Bladder microvascular endothelial cell (primary cell): ENCODE measurements around the gene CSNK2B. TPM values are rescaled to one million over a fixed set of nuclear protein-coding genes. Genes with fewer than 3 reads are reported as not detected.

Experiments
- total RNA-seq: library from RNA; depleted of rRNA; stranded (reverse); fragments of >200 nt; gene quantifications from 2 replicates; pipeline ENCODE4 v1.2.3, GENCODE V29; 2014

CSNK2B gene
- total RNA-seq = 77.5 and 79.2 TPM in 2 replicates

DNA sequence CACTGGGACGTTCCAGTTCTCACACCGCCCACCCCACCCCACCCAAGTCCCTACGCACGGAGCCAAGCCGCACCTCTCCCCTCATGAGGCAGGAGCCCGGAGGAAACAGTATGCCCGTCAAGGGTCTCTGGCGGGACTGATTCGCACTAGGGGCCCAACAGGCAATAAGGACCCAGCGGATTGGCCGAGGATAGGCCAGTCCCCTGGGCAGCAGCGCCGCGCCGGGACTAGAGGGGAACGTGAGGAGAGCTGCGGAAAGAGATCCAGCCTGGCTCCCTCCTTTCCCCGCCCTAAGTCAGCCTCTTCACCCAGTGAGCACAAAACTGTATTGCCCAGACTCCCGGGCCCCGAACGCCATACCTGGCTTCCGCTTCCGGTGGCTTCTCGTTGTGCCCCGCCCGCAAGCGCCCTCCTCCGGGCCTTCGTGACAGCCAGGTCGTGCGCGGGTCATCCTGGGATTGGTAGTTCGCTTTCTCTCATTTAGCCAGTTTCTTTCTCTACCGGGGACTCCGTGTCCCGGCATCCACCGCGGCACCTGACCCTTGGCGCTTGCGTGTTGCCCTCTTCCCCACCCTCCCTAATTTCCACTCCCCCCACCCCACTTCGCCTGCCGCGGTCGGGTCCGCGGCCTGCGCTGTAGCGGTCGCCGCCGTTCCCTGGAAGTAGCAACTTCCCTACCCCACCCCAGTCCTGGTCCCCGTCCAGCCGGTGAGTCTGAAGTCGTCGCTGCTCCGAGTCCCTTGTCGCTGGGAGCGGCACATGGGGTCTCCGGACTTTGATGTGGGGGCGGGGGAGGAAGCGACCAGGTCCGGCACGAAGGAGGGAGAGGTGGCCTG, at the start of gene CSNK2B:
Gene CSNK2B, plus strand, starts transcription at position 580 of the 836 bp plus-strand sequence. CDS start 752 bp downstream, outside the sequence.

DNA sequence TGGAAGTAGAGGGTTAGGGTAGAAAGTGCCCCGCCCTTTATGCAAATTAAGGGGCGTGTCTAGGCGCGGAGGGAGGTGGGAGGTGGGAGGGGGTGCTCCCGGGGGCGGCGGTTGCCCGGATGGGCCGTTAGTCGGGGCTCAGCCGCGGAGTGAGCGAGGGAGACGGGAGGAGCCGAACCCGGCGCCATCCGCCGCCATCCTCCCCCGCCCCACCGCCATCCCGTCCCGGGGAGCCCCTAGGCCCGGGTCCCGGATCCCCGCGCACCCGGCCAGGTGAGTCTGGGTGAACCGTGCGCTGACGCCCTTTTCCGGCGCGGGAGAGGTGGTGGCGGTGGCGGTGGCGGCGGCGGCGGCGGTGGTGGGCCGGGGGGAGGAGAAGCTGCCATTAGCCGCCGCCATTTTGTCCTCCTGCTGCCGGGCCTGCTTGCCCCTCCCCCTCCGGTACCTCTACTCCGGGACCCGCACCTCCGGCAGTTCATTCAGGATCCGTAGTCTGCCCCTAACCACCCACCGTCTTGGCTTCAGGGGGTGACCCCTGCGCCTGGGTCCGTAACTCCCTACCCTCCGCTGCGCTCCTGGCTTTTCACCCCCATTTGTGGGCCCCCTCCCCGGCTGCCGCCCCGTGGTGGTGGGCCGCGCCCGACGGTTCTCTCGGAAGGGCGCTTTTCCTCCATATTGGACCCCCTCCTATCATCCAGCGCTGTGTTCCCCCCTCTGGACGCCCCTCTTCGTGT, 45.1 kb upstream of the CSNK2B start, which contains the start of gene PRRC2A:
Gene PRRC2A, plus strand, starts transcription at position 130 of the 734 bp plus-strand sequence. CDS start 2,075 bp downstream, outside the sequence.

DNA sequence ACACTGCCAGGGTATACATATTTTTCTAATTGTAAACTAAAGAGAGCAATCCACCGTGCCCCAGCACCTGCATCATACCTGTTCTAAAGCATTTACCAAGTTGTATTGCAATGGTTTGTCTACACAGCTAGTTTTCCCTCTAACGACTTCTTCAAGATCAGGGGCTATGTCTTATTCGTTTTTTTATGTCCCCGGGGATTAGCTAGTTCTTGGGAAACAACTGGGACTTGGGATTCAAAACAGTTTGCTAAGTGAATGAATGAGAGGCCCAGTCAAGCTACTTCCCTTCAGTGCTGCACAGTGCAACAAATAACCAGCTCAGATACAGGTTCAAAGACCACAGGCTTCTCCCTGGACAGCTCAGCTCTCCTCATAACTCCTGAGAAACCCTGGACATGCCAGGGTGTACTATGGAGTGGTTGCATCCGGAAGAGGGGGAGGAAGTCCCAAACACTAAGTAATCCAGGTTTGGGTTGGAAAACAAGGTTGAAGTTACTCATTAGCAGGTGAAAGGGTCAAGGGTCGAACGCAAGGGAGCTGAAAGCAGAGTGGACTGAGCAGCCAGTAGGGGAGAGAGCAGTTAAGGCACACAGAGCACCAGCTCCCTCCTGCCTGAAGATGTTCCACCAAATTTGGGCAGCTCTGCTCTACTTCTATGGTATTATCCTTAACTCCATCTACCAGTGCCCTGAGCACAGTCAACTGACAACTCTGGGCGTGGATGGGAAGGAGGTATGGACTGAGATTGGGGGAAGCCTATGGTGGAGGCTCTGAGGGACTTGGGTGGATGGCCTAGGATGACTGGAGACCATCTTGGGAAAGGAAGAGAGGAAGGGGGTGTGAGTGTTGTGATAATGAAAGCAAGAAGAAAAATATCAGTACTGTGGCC, 10.3 kb upstream of the CSNK2B start, which contains the start of gene APOM:
Gene APOM, plus strand, starts transcription at position 546 of the 889 bp plus-strand sequence. Its CDS starts 73 bp downstream, at position 619.

DNA sequence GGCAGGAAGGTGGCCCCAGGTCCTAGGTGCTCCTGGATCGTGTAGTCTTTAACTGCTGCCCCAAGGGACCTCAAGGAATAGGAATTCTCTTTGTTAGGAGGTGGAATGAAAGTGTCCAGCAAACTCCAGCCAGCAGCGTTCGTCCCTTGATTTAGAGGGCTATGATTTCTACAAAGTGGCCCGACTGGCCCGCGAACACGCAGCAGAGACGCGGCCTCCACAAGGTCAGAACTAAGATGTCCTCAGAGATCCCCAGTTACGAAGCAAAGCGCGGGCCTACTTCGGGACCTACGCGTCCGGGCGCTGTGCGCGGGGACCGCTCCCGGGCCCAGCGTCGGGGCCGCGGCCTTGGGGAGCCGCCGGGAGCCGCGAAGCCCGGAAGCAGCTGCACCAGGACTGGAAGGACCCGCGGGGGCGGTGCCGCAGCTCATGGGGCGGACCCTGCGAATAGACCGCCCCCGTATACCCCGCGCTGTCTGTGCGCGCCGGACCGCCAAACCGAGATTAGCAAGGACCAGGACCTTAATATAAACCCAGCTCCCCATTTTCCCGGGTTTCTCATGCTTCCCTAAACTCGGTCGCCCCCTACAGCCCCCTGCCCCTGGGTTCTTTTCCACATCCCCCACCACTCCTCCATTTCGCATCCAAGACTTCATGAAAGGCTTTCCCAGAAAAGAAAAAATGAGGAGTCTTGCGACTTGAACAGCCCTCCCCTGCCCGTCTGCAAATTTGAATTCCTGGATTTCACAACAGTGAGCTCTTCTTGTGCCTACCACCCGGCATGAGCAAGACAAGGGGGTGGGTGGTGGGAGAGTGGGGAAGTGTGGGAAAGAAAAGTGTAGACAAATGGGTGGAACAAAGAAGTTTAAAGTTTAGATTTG, 5.3 kb upstream of the CSNK2B start, which contains the start of gene C6orf47:
Gene C6orf47, minus strand, starts transcription at position 398 of the 881 bp plus-strand sequence. CDS start 831 bp downstream, outside the sequence.

DNA sequence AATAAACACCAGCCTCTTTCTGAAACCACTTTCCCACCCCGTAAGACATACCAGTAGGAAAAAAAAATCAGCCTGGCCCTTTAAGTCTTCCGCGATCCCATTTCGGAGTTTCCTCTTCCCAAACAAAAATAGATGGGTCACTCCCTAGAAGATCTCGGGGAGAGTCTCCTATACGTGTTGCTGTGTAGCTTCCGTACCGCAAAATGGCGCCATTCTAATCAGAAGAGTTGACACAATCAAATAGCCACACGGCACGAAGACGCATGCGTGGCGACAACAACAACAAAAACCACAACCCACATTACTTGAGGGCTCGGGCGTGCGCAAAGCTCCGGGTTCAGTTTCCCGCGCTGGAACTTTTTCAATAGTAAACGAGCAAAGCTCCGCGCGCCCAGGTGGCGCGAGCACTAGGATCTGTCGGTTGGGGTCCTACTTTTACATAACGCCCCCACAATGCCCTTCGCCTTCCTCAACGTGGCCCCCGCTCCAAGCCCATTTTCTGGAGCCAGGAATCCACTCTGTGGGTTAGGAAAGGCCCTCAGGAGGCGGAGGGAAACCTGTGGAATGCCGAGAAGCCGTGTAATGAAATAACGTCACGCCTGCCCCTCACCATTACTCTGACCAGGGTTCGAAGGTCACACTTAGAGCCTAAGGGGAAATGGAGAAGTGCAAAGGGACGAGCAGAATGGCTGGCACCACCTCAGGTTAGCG, 935 bp upstream of the CSNK2B start, which contains the start of gene GPANK1:
Gene GPANK1, minus strand, starts transcription at position 208 of the 711 bp plus-strand sequence. CDS start 519 bp downstream, outside the sequence.

DNA sequence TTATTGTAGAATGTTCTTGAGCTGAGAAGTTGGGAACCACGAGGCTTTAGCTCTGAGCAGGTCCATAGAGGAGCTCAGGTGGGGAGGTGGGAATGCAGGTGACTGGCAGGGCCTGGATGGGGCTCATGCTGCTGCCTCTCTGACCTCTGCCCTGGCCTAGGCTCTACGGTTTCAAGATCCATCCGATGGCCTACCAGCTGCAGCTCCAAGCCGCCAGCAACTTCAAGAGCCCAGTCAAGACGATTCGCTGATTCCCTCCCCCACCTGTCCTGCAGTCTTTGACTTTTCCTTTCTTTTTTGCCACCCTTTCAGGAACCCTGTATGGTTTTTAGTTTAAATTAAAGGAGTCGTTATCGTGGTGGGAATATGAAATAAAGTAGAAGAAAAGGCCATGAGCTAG, 3.8 kb downstream of the CSNK2B start, which contains the start of gene LY6G5B:
Gene LY6G5B, plus strand, starts transcription at position 301 of the 400 bp plus-strand sequence. CDS start 975 bp downstream, outside the sequence.

DNA sequence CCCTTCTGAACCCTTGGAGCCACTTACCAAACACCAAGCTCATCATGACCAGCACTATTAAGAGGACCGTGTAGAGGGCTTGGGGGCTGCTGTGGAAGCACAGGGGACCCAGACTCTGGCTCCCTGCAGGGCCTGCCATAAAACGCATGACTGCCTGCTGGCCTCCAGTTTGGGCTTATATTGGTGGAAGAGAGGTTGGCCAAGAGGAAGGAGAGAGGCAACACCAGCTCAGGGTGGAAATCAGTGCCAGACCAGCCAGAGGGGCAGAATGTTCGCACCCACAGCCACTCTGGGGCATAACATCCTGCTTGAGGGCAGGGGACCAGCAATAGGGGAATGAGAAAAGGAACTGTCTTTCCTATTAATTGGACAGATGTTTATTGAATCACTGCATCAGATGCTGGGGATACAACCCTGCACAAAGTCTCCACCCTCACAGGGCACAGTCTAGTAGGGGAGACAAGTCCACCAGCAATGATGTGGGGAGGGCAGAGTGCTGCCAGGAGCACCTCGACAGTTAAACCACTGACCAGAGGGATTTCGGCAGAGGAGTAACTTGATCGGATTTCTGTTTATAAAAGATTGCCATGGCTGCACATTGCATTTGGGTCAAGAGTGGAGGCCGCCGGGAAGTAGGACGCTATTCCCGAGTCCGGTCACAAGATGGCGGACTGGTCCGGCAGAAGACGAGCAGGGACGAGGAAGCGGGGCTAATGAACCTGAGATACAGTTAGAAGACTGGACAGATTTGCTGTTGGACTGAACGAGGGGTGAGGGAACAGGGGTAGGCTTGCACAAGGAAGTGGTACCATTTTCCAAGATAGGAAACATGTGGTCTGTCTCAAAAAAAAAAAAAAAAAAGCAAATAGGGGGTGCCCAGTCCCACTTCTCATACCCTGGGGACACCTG, 14.6 kb downstream of the CSNK2B start, which contains the start of gene LY6G5C:
Gene LY6G5C, minus strand, starts transcription at position 842 of the 909 bp plus-strand sequence. Its CDS starts 694 bp downstream, at position 148.

DNA sequence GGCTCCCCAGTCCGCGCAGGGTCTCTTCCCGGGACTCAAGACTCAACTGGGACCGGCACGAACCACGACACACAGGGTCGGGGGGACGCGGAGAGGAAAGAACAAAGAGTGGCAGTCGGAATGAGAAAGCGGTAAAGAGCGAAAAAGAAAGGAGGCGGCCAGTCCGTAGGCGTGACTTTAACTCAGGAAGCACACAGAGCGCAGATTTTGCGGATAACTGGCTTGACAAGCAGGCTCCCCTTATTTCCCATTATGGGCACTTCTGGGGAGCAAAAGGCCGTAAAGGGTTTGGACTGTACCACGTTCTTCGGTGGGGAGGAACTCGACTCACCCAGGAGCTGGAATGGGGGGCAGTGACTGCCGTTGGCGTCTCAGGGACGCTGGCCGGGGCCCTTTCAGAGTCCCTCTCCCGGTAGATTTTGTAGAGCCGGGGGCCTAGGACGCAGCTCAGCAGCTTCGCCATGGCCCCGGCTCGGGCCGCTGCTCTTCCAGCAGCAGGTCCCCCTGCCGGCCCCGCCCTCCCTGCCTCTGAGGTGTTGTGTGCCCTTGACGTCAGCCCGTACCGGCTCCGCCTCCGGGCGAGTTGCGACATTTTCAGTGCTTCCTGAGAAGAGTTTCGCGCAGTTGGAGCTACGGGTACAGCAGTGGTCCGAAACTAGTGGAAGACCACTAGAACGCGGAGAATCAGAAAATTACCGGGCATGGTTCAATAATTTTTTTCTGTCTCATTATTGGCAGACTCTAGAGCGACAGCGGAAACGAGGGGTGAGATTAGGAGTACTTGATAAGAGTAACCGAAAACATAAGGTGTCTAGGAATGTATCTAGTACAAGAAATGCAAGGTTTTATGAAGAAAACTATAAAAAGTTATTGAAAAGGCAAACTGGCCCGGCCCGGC, 37.2 kb downstream of the CSNK2B start, which contains the start of gene ABHD16A:
Gene ABHD16A, minus strand, starts transcription at position 506 of the 898 bp plus-strand sequence. Its CDS starts 43 bp downstream, at position 463.

DNA sequence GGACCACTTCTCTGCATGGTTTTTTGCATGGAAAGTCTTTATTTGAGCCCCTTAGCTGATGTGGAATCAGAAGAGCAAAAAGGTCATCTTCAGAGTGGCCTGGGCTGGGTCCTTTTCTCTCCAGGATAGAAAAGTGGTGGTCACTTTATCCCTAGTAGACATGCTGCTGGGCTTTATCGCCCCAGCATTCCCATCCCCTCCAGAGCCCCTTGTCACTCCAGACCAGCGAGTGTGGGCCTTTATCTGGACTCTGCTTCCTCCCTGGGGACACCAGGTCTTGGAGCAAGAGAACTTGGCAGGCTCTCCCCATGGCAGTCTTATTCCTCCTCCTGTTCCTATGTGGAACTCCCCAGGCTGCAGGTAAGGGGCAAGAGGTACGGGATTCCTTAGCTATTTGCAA, 40.7 kb downstream of the CSNK2B start, which contains the start of gene LY6G6F:
Gene LY6G6F, plus strand, starts transcription at position 268 of the 400 bp plus-strand sequence. Its CDS starts 41 bp downstream, at position 309.

DNA sequence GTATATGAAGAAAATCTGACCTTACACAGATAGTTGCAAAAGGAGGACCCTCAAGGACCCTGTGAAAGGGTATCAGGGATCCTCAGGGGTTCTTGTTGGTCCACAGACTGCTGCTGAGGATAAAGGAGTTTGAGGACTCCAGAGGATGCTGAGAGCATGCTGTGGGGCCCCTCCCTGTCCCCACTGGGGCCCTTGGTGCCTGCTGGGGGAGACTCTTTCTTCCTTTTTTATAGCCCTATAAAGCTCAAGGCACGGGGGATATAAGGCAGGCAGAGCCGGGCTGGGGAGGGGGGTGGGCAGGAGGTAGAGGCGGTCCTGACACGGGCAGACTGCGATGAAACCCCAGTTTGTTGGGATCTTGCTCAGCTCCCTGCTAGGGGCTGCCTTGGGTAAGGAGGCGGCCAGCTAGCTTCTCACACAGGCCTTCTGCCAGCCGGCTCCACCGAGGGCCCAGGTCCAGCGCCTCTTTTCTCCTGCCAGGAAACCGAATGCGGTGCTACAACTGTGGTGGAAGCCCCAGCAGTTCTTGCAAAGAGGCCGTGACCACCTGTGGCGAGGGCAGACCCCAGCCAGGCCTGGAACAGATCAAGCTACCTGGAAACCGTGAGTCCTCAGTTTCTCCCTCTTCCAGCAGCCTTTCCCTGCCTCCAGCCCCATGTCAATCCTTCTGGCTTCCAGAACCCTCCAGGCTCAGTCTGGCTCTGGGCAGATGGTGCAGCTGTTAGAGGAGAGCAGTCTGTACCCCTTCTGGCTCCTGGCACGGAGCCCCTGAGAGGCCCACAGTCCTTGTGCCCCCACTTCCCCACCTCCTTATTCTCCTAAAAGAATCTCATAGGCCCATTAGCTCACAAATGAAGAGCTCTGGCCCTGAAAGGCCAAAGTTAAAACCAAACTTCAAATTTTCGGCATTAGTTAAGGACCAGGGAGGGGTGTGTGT, 49.4 kb downstream of the CSNK2B start, which contains the start of gene LY6G6D:
Gene LY6G6D, plus strand, starts transcription at position 327 of the 937 bp plus-strand sequence. Its CDS starts 8 bp downstream, at position 335.

Other genes with a start within 250 kb of the CSNK2B start
- 13.6 and 25.9 TPM in 2 replicates for gene MICB, start 167.9 kb upstream of the CSNK2B start, total RNA-seq
- not detected in 2 replicates for gene MCCD1, start 137.1 kb upstream of the CSNK2B start, total RNA-seq
- 309 and 373 TPM in 2 replicates for gene DDX39B, start 124.1 kb upstream of the CSNK2B start, total RNA-seq
- gene ATP6V1G2, start 119.5 kb upstream of the CSNK2B start, total RNA-seq = 0.49 and 0.94 TPM in 2 replicates
- gene NFKBIL1, start 118.5 kb upstream of the CSNK2B start, total RNA-seq = 18.3 and 27.2 TPM in 2 replicates
- gene LTA, start 93.8 kb upstream of the CSNK2B start, total RNA-seq = not detected in 2 replicates
- 0.13 TPM in 1 of 2 replicates, not detected in the other for gene TNF, start 90.5 kb upstream of the CSNK2B start, total RNA-seq
- 4.9 and 39.7 TPM in 2 replicates for gene LTB, start 83.7 kb upstream of the CSNK2B start, total RNA-seq
- 0.32 and 0.57 TPM in 2 replicates for gene LST1, start 79.8 kb upstream of the CSNK2B start, total RNA-seq
- not detected in 2 replicates for gene NCR3, start 73.1 kb upstream of the CSNK2B start, total RNA-seq
- not detected in 2 replicates for gene AIF1, start 50.8 kb upstream of the CSNK2B start, total RNA-seq
- 21.0 and 56.6 TPM in 2 replicates for gene PRRC2A, start 45.4 kb upstream of the CSNK2B start, total RNA-seq
- 83.2 and 204 TPM in 2 replicates for gene BAG6, start 13.4 kb upstream of the CSNK2B start, total RNA-seq
- 0.16 and 0.25 TPM in 2 replicates for gene APOM, start 10.2 kb upstream of the CSNK2B start, total RNA-seq
- 18.5 and 21.6 TPM in 2 replicates for gene C6orf47, start 5.3 kb upstream of the CSNK2B start, total RNA-seq
- gene GPANK1, start 1.1 kb upstream of the CSNK2B start, total RNA-seq = 11.8 and 12.3 TPM in 2 replicates
- gene LY6G5B, start 3.9 kb downstream of the CSNK2B start, total RNA-seq = 1.1 and 5.3 TPM in 2 replicates
- gene LY6G5C, start 15.0 kb downstream of the CSNK2B start, total RNA-seq = 1.8 and 2.1 TPM in 2 replicates
- gene ABHD16A, start 37.2 kb downstream of the CSNK2B start, total RNA-seq = 48.6 and 84.4 TPM in 2 replicates
- gene LY6G6F, start 40.8 kb downstream of the CSNK2B start, total RNA-seq = not detected in 2 replicates
- gene LY6G6D, start 49.3 kb downstream of the CSNK2B start, total RNA-seq = not detected in 2 replicates
- gene LY6G6C, start 55.7 kb downstream of the CSNK2B start, total RNA-seq = not detected in 2 replicates
- gene MPIG6B, start 57.3 kb downstream of the CSNK2B start, total RNA-seq = not detected in 2 replicates
- gene DDAH2, start 63.2 kb downstream of the CSNK2B start, total RNA-seq = 86.0 and 129 TPM in 2 replicates
- gene CLIC1, start 70.5 kb downstream of the CSNK2B start, total RNA-seq = 347 and 730 TPM in 2 replicates
- gene MSH5, start 73.9 kb downstream of the CSNK2B start, total RNA-seq = 4.9 and 5.8 TPM in 2 replicates
- gene SAPCD1, start 96.6 kb downstream of the CSNK2B start, total RNA-seq = 1.3 and 2.9 TPM in 2 replicates
- gene VWA7, start 111.2 kb downstream of the CSNK2B start, total RNA-seq = 0.32 and 0.38 TPM in 2 replicates
- gene VARS1, start 129.7 kb downstream of the CSNK2B start, total RNA-seq = 40.8 and 104 TPM in 2 replicates
- 24.1 and 37.2 TPM in 2 replicates for gene LSM2, start 140.9 kb downstream of the CSNK2B start, total RNA-seq
- gene HSPA1L, start 149.2 kb downstream of the CSNK2B start, total RNA-seq = 0.81 and 1.8 TPM in 2 replicates
- 98.4 and 221 TPM in 2 replicates for gene HSPA1A, start 149.5 kb downstream of the CSNK2B start, total RNA-seq
- gene HSPA1B, start 161.7 kb downstream of the CSNK2B start, total RNA-seq = 64.1 and 91.7 TPM in 2 replicates
- gene NEU1, start 196.7 kb downstream of the CSNK2B start, total RNA-seq = 52.0 and 59.4 TPM in 2 replicates
- 0.06 and 0.49 TPM in 2 replicates for gene SLC44A4, start 212.9 kb downstream of the CSNK2B start, total RNA-seq
- 28.7 and 52.4 TPM in 2 replicates for gene EHMT2, start 231.6 kb downstream of the CSNK2B start, total RNA-seq
- 1.1 and 5.7 TPM in 2 replicates for gene ZBTB12, start 236.0 kb downstream of the CSNK2B start, total RNA-seq